ENCODE data around the gene FKRP.

The FKRP gene

DNA sequence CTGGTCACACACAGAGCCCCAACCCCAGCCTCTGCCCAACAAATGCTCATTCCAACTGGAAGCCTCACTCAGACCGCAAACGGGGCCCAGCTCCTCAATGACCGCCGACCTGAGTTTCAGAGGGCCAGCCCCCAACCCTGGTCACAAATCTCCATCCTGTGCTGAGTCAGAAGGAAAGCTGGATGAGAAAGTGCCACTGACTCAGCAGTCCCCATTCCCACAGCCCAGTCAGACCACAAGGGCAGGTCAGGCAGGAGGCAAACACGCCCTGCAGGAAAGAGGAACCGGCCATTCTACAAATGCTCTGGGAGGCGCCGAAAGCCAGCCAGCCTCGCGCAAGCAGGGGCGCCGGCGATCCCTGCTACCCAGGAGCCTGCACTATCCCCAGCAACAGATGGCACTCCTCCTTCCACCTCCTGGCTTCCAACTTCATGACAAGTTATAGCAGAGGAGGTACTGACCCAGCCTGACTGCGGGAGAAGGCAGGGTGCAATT, 14.8 kb upstream of the FKRP start:
- TF ChIP-seq, protein P1, sequence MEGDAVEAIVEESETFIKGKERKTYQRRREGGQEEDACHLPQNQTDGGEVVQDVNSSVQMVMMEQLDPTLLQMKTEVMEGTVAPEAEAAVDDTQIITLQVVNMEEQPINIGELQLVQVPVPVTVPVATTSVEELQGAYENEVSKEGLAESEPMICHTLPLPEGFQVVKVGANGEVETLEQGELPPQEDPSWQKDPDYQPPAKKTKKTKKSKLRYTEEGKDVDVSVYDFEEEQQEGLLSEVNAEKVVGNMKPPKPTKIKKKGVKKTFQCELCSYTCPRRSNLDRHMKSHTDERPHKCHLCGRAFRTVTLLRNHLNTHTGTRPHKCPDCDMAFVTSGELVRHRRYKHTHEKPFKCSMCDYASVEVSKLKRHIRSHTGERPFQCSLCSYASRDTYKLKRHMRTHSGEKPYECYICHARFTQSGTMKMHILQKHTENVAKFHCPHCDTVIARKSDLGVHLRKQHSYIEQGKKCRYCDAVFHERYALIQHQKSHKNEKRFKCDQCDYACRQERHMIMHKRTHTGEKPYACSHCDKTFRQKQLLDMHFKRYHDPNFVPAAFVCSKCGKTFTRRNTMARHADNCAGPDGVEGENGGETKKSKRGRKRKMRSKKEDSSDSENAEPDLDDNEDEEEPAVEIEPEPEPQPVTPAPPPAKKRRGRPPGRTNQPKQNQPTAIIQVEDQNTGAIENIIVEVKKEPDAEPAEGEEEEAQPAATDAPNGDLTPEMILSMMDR (IDR thresholded peaks at IDR 0.05): no peak

DNA sequence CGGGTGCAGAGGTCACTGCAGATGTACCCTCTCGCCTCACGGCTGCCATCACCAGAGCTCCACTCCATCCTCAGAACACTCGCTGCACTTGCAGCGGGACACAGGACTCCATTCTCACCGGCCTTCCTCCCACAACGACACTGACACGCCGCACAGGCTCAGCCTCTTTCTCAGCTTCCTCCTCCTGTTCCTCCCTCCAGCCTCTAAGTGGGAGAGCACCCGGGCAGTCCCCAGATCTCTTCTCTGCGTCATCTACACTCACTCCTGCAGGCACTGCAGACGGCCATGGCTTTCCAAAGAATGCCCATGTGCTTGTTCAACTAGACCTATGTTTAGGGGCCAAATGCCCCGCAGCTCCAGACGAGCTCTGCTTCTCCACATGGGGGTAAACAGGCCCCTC, 14.3 kb upstream of the FKRP start:
- TF ChIP-seq, protein P1 (IDR thresholded peaks at IDR 0.05): no peak

DNA sequence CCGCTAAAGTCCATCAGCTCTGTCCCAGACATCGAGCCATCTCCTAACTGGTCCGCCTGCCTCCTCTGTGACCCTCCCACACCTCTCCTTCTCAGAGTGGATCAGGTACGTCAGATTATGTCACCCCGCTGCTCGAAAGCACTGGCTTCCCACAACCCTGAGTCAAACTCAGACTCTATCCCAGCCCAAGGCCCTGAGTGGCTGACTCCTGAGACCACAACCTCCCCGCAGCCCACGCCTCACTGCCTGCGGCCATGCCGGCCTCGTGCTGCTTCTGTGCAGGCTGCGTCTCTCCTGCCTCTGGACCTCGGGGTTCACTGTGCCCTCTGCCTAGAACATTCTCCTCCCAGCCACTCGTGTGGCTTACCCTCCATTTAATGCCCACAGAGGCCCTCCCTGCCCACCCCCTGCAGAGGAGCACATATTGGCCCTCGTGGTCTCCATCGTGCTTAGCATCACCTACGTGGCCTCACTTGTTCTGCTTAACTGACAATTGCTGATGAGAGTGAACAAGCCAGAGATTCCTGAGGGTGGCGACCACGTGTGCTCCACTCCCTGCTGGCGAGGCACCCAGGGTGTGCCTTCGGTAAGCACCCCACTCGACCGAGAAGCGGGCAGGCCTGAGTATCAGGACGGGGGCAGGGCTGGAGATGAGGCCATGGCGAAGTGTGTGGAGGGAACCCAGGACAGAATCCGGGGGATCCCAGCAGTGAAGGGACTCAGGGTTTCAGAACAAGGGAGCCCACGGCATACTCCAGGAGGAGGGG, 13.5 kb upstream of the FKRP start:
- TF ChIP-seq, protein P1 (IDR thresholded peaks at IDR 0.05): no peak

DNA sequence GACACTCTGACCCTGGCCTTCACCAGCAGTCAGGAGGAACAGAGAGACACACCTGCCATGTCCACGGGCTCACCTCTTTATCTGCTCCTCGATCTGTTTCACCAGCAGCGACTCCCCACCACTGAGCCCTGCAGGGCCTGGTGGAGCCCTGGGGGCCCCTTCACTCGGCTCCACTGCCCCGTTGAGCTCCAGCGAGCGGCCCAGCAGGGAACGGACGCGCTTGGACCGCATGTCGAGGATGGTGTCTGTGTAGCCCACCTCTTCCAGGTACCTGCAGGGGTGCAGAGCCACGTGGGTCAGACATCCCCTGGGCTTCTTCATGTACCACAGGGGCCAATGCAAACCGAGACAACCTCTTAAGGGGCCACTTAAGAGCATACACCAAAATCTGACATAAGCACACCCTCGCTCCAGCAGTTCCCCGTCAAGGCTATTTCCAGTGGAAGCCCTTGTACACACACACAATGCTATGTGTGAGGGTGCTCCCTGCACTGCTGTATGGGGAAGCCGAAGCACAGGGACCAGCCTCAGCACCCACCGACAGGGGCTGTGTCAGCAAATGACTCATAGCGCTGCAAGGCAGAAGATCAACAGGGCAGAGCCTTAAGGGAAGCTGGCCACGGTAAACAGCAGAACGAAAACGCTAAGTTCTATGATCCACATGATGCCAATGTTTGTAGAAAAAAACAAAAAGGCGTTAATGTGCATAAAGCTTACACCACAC, 12.7 kb upstream of the FKRP start:
- TF ChIP-seq, protein P1 (IDR thresholded peaks at IDR 0.05): no peak

DNA sequence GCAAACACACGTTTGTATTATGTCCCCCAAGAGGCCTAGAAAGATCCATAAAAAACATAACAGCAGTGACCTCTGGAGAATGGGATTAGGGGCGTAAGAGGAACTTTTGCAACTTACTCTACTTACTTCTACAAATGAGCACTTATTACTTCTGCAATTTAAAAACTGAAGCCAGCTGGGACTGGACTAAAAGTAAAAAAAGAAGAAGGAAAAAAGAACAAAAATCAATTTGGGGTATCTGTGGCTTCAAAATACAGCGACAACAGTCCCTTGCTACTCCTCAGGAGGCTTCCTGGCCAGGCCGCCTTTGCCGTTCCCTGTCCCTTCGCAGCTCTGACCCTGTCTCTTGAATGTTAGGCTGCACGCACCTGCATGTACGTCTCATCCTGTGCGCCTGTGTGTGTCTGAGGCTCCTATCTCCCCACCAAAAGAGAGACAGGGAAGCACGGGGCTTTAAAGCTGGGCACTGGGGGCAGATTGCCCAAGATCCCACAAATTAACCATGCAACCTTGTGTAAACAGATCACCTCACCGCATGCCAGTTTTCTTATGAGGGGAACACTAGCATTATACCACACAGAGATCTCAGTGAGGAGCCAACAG, 12.1 kb upstream of the FKRP start:
- TF ChIP-seq, protein P1 (IDR thresholded peaks at IDR 0.05): no peak

DNA sequence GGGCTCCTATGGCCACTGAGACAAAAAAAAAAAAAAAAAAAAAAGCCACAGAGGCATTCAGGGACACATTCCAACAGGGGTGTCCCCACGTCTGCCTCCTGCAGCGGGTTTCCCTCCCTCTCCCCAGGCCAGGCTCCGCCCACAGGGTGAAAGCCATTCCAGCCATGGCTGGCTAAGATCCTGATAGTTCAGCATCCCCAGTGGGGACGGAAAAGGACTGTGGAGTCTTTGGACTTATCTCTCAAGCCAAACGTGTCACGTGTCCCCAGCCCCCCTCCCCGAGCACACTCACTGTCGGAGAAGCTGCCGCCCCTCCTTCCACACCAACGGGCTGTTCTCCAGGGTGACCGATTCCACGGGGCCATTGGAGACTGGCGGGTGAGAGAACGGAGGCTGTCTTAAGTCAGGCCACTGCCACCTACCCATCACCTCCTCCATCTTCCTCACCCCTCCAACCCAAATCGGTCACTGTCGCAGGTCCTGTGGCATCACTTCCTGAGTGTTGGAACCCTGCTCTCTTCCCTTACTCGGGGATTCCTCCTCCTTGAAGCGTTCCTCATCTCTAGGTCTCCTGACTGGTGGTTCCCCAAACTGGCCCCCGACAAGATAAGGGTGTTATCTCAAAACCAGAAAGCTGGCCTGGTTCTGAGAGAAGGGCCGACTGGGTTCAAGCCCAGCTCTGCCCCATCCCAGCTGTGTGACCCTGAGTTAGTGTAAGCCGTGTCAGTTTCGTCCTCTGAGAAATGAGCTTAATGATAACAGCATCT, 9.1 kb upstream of the FKRP start:
- TF ChIP-seq, protein P1 (IDR thresholded peaks at IDR 0.05): no peak

DNA sequence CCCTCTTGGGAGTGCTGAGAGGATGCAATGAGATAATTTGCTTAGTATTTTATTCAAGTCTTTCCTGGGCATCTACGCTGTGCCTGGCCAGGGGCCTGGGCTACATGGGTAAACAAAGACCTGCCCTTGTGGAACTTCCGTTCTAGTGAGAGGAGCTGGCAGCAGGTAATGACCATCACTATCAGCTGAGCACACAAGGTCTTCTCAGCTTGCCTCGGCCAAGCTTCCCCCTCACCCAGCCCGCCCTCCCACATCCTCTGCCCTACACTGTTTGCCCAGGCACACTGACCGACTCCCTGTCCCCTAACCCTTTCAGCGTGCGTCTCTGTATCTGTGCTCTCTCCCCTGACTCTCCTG, 8.6 kb upstream of the FKRP start:
- TF ChIP-seq, protein P1 (IDR thresholded peaks at IDR 0.05): no peak
